CD4-positive, alpha-beta memory T cell (primary cell): ENCODE results near the gene INPP4B. TPM values are rescaled to one million over a fixed set of nuclear protein-coding genes. Genes with fewer than 3 reads are reported as not detected.

Experiments used
- CTCF ChIA-PET: fragments of 350-600 bp; sonication (Branson Sonifier 250); formaldehyde crosslinking; loops from one replicate; lab custom pipeline; 2021; ENCODE audit warnings: inconsistent platforms; ENCODE audit not compliant: partially characterized antibody; lab: Charles Lee
- POLR2A ChIA-PET: fragments of 350-600 bp; sonication (Branson Sonifier 250); formaldehyde crosslinking; loops from one replicate; lab custom pipeline; 2021; ENCODE audit not compliant: partially characterized antibody; lab: Charles Lee
- DNase-seq, 5 donors: peaks; one replicate each; pipeline versions ENCODE4 v3.0.0 to v3.0.0-alpha.2; 2020 to 2022; ENCODE audit warnings: mixed read lengths in 1 of 5
- H3K27ac ChIP-seq: one replicate; pipeline ENCODE4 v1.7.0; 2013; ENCODE audit warnings: low read depth, low read length
- H3K27me3 ChIP-seq: 2 replicates; pipeline ENCODE4 v1.7.0; 2013; ENCODE audit warnings: mild to moderate bottlenecking, low read length, moderate library complexity; ENCODE audit not compliant: insufficient read depth
- H3K36me3 ChIP-seq: 2 replicates; pipeline ENCODE4 v1.7.0; 2013; ENCODE audit warnings: mild to moderate bottlenecking, low read length, moderate library complexity; ENCODE audit not compliant: insufficient read depth
- H3K4me1 ChIP-seq: 2 replicates; pipeline ENCODE4 v1.7.0; 2013; ENCODE audit warnings: mild to moderate bottlenecking, low read length, moderate library complexity; ENCODE audit not compliant: insufficient read depth
- H3K4me3 ChIP-seq, 2 donors: one replicate each; pipeline ENCODE4 v1.7.0; 2013; ENCODE audit warnings: low read length in 2 of 2, mild to moderate bottlenecking in 1 of 2
- H3K9me3 ChIP-seq, 2 donors: one replicate each; pipeline ENCODE4 v1.7.0; 2013; ENCODE audit warnings: low read length in 2 of 2, control low read depth in 1 of 2; ENCODE audit not compliant: control insufficient read depth in 1 of 2
- H3K27ac Mint-ChIP-seq, 7 donors: one replicate each; pipeline ENCODE4 v1.8.0; 2020 to 2021; ENCODE audit warnings: mixed read lengths in 7 of 7, mild to moderate bottlenecking in 6 of 7, inconsistent platforms in 3 of 7, moderate library complexity in 3 of 7
- H3K27me3 Mint-ChIP-seq, 2 donors: one replicate each; pipeline ENCODE4 v1.8.0; 2020 to 2021; ENCODE audit warnings: mixed read lengths in 2 of 2
- H3K36me3 Mint-ChIP-seq, 2 donors: one replicate each; pipeline ENCODE4 v1.8.0; 2020 to 2021; ENCODE audit warnings: mixed read lengths in 2 of 2, inconsistent platforms in 1 of 2, mild to moderate bottlenecking in 1 of 2
- H3K4me1 Mint-ChIP-seq, 4 donors: one replicate each; pipeline ENCODE4 v1.8.0; 2020 to 2021; ENCODE audit warnings: mixed read lengths in 4 of 4, mild to moderate bottlenecking in 1 of 4
- H3K4me3 Mint-ChIP-seq, 8 donors: one replicate each; pipeline ENCODE4 v1.8.0; 2020 to 2021; ENCODE audit warnings: mixed read lengths in 8 of 8, mild to moderate bottlenecking in 7 of 8, moderate library complexity in 6 of 8, inconsistent platforms in 3 of 8
- H3K9me3 Mint-ChIP-seq, 8 donors: one replicate each; pipeline ENCODE4 v1.8.0; 2020 to 2021; ENCODE audit warnings: mixed read lengths in 8 of 8, mild to moderate bottlenecking in 5 of 8, inconsistent platforms in 3 of 8, moderate library complexity in 1 of 8
- intact Hi-C: fragments of 100-400 bp; cut with micrococcal nuclease; formaldehyde crosslinking; loops from one replicate; pipeline ENCODE4 v1.15.1; 2023
- polyA plus RNA-seq, 2 donors: library from polyadenylated mRNA; unstranded; fragments of 300-500 nt; fragmentation: Illumina TruSeq; gene quantifications; one replicate each; pipeline ENCODE4 v1.2.3, GENCODE V29; 2021
- total RNA-seq, 2 experiments: library from RNA; stranded (reverse); gene quantifications; one replicate each; pipeline ENCODE4 v1.2.3, GENCODE V29; 2021

Gene INPP4B
- total and polyA plus RNA-seq, 4 experiments from 2014 or later, result 76.7 to 112 (median 80.8) TPM

GRCh38 chr4:142826503-142827241 is 19.4 kb downstream of the INPP4B start:
- CTCF ChIA-PET, result no interaction called here
- Histone ChIP-seq H3K27ac (no peak overlapping the region), H3K9me3 (no peaks in the 10 kb centered on the region), H3K4me1 (no peaks in the 10 kb centered on the region), H3K4me3 (no peak overlapping the region), H3K36me3 (no peaks in the 10 kb centered on the region), H3K27me3 (no peaks in the 10 kb centered on the region)
- H3K4me1 Mint-ChIP-seq, result no peaks in the 10 kb centered on the region
- intact Hi-C loops, result no loop called here
- no peak overlapping the region for H3K27ac Mint-ChIP-seq
- peaks cover 3 to 4% of the 10 kb centered on the region in 2 donors for H3K27me3 Mint-ChIP-seq
- POLR2A ChIA-PET, result no interaction called here
- H3K9me3 Mint-ChIP-seq, result no peaks in the 10 kb centered on the region
- H3K36me3 Mint-ChIP-seq, result no peaks in the 10 kb centered on the region
- no peak overlapping the region for H3K4me3 Mint-ChIP-seq
- DNase-seq, result no peak

- Histone ChIP-seq H3K27me3 (no peaks in the 10 kb centered on the region), H3K36me3 (no peaks in the 10 kb centered on the region), H3K4me3 (no peak overlapping the region), H3K27ac (no peak overlapping the region), H3K9me3 (no peaks in the 10 kb centered on the region), H3K4me1 (no peaks in the 10 kb centered on the region)
- Mint-ChIP-seq H3K4me3 (no peak overlapping the region), H3K27ac (no peak overlapping the region), H3K27me3 (peaks cover 2% of the 10 kb centered on the region in 2 donors), H3K4me1 (no peaks in the 10 kb centered on the region), H3K36me3 (peaks cover 0 to 6% of the 10 kb centered on the region in 2 donors), H3K9me3 (peaks cover 0 to 6% (median 0%) of the 10 kb centered on the region in 8 donors)
- ChIA-PET POLR2A (no interaction called here), CTCF (no interaction called here)
- no peak for DNase-seq
- intact Hi-C loops, result no loop called here
These were observed 21.7 kb downstream of the INPP4B start for GRCh38 chr4:142824368-142824767.

GRCh38 chr4:142823796-142824195 is 22.3 kb downstream of the INPP4B start:
- no peaks in the 10 kb centered on the region for H3K36me3 ChIP-seq
- H3K27ac ChIP-seq, result no peak overlapping the region
- CTCF ChIA-PET, result no interaction called here
- no peak overlapping the region for H3K4me3 ChIP-seq
- no peaks in the 10 kb centered on the region for H3K27me3 ChIP-seq
- H3K9me3 ChIP-seq, result no peaks in the 10 kb centered on the region
- intact Hi-C loops, result no loop called here
- Mint-ChIP-seq H3K27ac (no peak overlapping the region), H3K36me3 (peaks cover 0 to 6% of the 10 kb centered on the region in 2 donors), H3K9me3 (peaks cover 0 to 6% (median 0%) of the 10 kb centered on the region in 8 donors), H3K27me3 (peaks cover under 1 to 2% of the 10 kb centered on the region in 2 donors), H3K4me1 (no peaks in the 10 kb centered on the region), H3K4me3 (no peak overlapping the region)
- DNase-seq, result no peak
- no peaks in the 10 kb centered on the region for H3K4me1 ChIP-seq
- POLR2A ChIA-PET, result no interaction called here

GRCh38 chr4:142818476-142818875 is 27.6 kb downstream of the INPP4B start:
- CTCF ChIA-PET, result no interaction called here
- intact Hi-C loops, result no loop called here
- Histone ChIP-seq H3K36me3 (no peaks in the 10 kb centered on the region), H3K4me3 (no peak overlapping the region), H3K4me1 (peaks cover 10% of the 10 kb centered on the region), H3K27me3 (no peaks in the 10 kb centered on the region), H3K9me3 (no peaks in the 10 kb centered on the region), H3K27ac (no peak overlapping the region)
- POLR2A ChIA-PET, result no interaction called here
- peaks cover 10 to 12% (median 12%) of the 10 kb centered on the region in 4 donors for H3K4me1 Mint-ChIP-seq
- H3K27me3 Mint-ChIP-seq, result no peaks in the 10 kb centered on the region
- peaks cover 0 to 6% (median 0%) of the 10 kb centered on the region in 8 donors for H3K9me3 Mint-ChIP-seq
- H3K4me3 Mint-ChIP-seq, result no peak overlapping the region
- no peak overlapping the region for H3K27ac Mint-ChIP-seq
- no peak for DNase-seq
- peaks cover 0 to 6% of the 10 kb centered on the region in 2 donors for H3K36me3 Mint-ChIP-seq

GRCh38 chr4:142818031-142818430 is 28.1 kb downstream of the INPP4B start:
- Histone ChIP-seq H3K27me3 (no peaks in the 10 kb centered on the region), H3K4me3 (no peak overlapping the region), H3K9me3 (no peaks in the 10 kb centered on the region), H3K36me3 (no peaks in the 10 kb centered on the region), H3K4me1 (peaks cover 10% of the 10 kb centered on the region), H3K27ac (no peak overlapping the region)
- H3K27me3 Mint-ChIP-seq, result no peaks in the 10 kb centered on the region
- peaks cover 10 to 12% (median 12%) of the 10 kb centered on the region in 4 donors for H3K4me1 Mint-ChIP-seq
- no peak overlapping the region for H3K27ac Mint-ChIP-seq
- H3K36me3 Mint-ChIP-seq, result peaks cover 0 to 6% of the 10 kb centered on the region in 2 donors
- DNase-seq, result no peak
- intact Hi-C loops, result no loop called here
- POLR2A ChIA-PET, result no interaction called here
- H3K9me3 Mint-ChIP-seq, result peaks cover 0 to 6% (median 0%) of the 10 kb centered on the region in 8 donors
- CTCF ChIA-PET, result no interaction called here
- H3K4me3 Mint-ChIP-seq, result peak overlapping the region in 1 of 8 donors; percentile 35

GRCh38 chr4:142817442-142817841 is 28.7 kb downstream of the INPP4B start:
- Mint-ChIP-seq H3K27me3 (no peaks in the 10 kb centered on the region), H3K36me3 (peaks cover 0 to 6% of the 10 kb centered on the region in 2 donors), H3K27ac (peak overlapping the region in 2 of 7 donors; percentile 6 to 53), H3K4me1 (peaks cover 10 to 12% (median 12%) of the 10 kb centered on the region in 4 donors), H3K9me3 (peaks cover 0 to 6% (median 0%) of the 10 kb centered on the region in 8 donors), H3K4me3 (peak overlapping the region in 4 of 8 donors; percentile 1 to 45 (median 3))
- H3K27ac ChIP-seq, result no peak overlapping the region
- intact Hi-C loops, result no loop called here
- peaks cover 10% of the 10 kb centered on the region for H3K4me1 ChIP-seq
- no peaks in the 10 kb centered on the region for H3K36me3 ChIP-seq
- ChIA-PET POLR2A (no interaction called here), CTCF (no interaction called here)
- DNase-seq, result peak; percentile 6 to 49 (median 17)
- no peaks in the 10 kb centered on the region for H3K9me3 ChIP-seq
- no peaks in the 10 kb centered on the region for H3K27me3 ChIP-seq
- no peak overlapping the region for H3K4me3 ChIP-seq

GRCh38 chr4:142815834-142816233 is 30.3 kb downstream of the INPP4B start:
- intact Hi-C loops, result no loop called here
- Mint-ChIP-seq H3K9me3 (peaks cover 0 to 6% (median 0%) of the 10 kb centered on the region in 8 donors), H3K36me3 (peaks cover 0 to 6% of the 10 kb centered on the region in 2 donors), H3K27me3 (no peaks in the 10 kb centered on the region), H3K27ac (no peak overlapping the region), H3K4me3 (no peak overlapping the region), H3K4me1 (peaks cover 10 to 12% (median 12%) of the 10 kb centered on the region in 4 donors)
- no peaks in the 10 kb centered on the region for H3K27me3 ChIP-seq
- no peaks in the 10 kb centered on the region for H3K9me3 ChIP-seq
- no peaks in the 10 kb centered on the region for H3K36me3 ChIP-seq
- H3K27ac ChIP-seq, result no peak overlapping the region
- ChIA-PET POLR2A (no interaction called here), CTCF (no interaction called here)
- peaks cover 10% of the 10 kb centered on the region for H3K4me1 ChIP-seq
- H3K4me3 ChIP-seq, result no peak overlapping the region
- DNase-seq, result no peak
